ENCODE results near the gene MYO15A. TPM values are rescaled to one million over a fixed set of nuclear protein-coding genes. Genes with fewer than 3 reads are reported as not detected.

MYO15A gene
- total and polyA plus RNA-seq, 7 donors = 0.10 to 0.76 (median 0.28) TPM

DNA sequence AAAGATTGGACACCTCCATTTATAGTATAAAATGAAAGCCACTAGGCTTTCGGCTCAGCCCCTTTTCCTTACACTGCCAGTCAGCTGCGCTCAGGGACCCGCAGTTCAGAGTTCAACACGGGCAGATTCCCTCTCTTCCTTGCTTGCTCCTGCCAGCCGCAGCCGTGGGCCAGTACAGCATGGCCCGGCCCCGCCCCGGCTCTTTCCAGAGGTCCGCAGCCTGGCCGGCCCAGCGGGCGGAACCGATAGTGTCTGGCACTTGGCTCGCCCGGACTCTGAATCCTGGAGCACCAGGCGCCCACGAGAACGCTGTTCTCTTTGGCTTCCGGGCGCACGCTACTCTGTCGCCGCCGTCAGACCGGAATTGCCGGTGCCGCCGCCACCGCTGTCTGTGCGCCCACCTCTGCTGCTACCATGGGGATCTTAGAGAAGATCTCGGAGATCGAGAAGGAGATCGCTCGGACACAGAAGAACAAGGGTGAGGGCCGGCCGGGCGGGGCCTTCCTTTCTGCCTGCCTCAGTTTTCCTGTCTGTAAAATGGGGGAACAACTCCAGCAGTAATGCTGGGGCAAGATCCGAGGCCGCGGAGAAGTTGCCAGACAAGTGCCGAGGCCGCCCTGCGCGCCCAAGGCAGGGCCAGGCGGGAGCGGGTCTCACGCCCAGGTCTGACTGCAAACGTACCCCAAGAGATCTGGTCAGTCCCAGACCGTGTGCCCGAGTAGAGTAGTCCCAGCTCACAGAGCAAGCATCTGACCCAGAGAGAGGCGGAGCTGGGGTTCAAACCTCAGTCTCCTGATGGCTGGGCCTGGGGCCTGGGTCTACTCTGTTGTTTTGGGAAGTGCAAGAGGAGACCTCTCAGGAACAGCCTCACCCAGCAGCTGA lies 20.7 kb upstream of the MYO15A start, which contains the start of gene DRG2:
Gene DRG2, plus strand, starts transcription at position 339 of the 882 bp plus-strand sequence. Its CDS starts 76 bp downstream, at position 415.
- peaks cover 0 to 14% of the 10 kb centered on the region in 2 donors for H3K36me3 ChIP-seq (ENCODE audit: insufficient read depth in 1 of 2, low read depth in 1 of 2)
- H3K4me3 ChIP-seq = peak within 1 kb of the TSS; percentile 82
- peak within 1 kb of the TSS; percentile 84 for H3K27ac ChIP-seq
- intact Hi-C loops (cut with DNase I) = no loop called here
- TF ChIP-seq, protein P1, sequence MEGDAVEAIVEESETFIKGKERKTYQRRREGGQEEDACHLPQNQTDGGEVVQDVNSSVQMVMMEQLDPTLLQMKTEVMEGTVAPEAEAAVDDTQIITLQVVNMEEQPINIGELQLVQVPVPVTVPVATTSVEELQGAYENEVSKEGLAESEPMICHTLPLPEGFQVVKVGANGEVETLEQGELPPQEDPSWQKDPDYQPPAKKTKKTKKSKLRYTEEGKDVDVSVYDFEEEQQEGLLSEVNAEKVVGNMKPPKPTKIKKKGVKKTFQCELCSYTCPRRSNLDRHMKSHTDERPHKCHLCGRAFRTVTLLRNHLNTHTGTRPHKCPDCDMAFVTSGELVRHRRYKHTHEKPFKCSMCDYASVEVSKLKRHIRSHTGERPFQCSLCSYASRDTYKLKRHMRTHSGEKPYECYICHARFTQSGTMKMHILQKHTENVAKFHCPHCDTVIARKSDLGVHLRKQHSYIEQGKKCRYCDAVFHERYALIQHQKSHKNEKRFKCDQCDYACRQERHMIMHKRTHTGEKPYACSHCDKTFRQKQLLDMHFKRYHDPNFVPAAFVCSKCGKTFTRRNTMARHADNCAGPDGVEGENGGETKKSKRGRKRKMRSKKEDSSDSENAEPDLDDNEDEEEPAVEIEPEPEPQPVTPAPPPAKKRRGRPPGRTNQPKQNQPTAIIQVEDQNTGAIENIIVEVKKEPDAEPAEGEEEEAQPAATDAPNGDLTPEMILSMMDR (IDR thresholded peaks at IDR 0.05) = no peak
- peaks cover 8% of the 10 kb centered on the region for H3K4me1 ChIP-seq
- DNase-seq (peak; percentile 94 to 96), ATAC-seq (peak; percentile 96 to 99 (median 96))
- no peaks in the 10 kb centered on the region for H3K9me3 ChIP-seq
- no peaks in the 10 kb centered on the region for H3K27me3 ChIP-seq (ENCODE audit: insufficient read depth in 3 of 3, low read length in 2 of 3)
- WGBS, 3 donors = 1% methylated on average over 52 of the region's 52 CpGs

DNA sequence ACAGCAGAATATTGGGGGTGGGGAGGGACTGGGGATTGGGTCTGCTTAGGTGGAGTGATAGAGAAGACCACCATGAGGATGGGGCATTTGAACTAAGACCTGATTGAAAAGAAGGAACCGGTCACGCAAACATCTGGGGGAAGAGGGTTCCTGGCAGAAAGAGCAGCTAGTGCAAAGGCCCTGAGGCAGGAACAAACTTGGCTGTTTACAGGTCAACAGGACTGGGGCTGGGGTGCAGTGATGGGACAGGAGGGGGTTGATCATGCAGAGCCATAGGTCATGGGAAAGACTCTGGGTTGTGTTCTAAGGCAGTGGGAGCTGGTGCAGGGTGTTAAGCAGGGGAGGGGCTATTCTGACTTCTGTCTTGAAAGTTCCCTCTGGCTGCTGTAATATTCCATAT lies 18.9 kb upstream of the MYO15A start:
- Histone ChIP-seq H3K27ac (no peak overlapping the region), H3K27me3 (ENCODE audit: insufficient read depth in 3 of 3, low read length in 2 of 3) (no peaks in the 10 kb centered on the region), H3K4me1 (peaks cover 11% of the 10 kb centered on the region), H3K36me3 (ENCODE audit: insufficient read depth in 1 of 2, low read depth in 1 of 2) (peaks cover 0 to 27% of the 10 kb centered on the region in 2 donors), H3K9me3 (no peaks in the 10 kb centered on the region), H3K4me3 (no peak overlapping the region)
- intact Hi-C loops (cut with DNase I) = no loop called here
- TF ChIP-seq, protein P1 (IDR thresholded peaks at IDR 0.05) = no peak
- peak in 1 of 2 donors; percentile 12 for DNase-seq
- WGBS, 3 donors = 97 to 100% (median 100%) methylated on average over 2 of the region's 2 CpGs
- no peak for ATAC-seq

DNA sequence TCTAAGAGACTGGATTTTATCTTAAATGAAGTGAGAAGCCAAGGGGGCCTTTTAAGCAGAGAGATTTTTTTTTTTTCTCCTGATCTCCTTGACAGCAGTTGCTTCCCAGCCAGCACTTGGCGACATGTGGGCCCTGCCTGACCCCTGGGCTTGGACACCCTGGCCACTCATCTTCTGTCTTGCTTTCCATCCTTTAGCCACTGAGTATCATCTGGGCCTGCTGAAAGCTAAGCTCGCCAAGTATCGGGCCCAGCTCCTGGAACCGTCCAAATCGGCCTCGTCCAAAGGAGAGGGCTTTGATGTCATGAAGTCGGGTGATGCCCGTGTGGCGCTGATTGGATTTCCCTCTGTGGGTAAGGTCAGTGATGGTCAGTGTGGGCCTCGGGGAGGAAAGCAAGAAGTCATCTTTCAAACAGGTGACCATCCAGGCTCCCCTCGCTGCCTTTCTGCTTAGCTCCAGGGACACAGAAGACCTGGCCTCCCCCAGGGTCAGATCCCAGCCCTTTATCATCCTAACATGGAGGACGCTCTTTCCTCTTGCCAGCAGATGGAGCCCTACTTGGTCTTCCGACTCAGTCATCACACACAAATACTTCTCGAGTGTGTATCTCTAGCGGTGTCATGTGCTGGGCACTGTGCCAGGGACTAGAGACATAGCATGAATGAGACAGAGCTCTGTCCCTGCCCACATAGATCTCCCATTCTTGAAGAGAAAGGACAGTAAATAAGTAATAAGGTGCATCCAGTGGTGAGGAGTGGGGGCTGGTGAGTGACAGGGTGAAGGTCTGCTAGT lies 14.7 kb upstream of the MYO15A start:
- Histone ChIP-seq H3K27ac (peak overlapping the region; percentile 68), H3K36me3 (ENCODE audit: insufficient read depth in 1 of 2, low read depth in 1 of 2) (peaks cover 0 to 67% of the 10 kb centered on the region in 2 donors), H3K9me3 (no peaks in the 10 kb centered on the region), H3K27me3 (ENCODE audit: insufficient read depth in 3 of 3, low read length in 2 of 3) (no peaks in the 10 kb centered on the region), H3K4me3 (no peak overlapping the region), H3K4me1 (peaks cover 7% of the 10 kb centered on the region)
- intact Hi-C loops (cut with DNase I) = no loop called here
- TF ChIP-seq, protein P1 (IDR thresholded peaks at IDR 0.05) = peak; percentile 42
- ATAC-seq = peak; percentile 76 to 93 (median 88)
- 72% methylated on average over 15 of the region's 15 CpGs for WGBS, 3 donors
- peak; percentile 63 to 92 for DNase-seq

DNA sequence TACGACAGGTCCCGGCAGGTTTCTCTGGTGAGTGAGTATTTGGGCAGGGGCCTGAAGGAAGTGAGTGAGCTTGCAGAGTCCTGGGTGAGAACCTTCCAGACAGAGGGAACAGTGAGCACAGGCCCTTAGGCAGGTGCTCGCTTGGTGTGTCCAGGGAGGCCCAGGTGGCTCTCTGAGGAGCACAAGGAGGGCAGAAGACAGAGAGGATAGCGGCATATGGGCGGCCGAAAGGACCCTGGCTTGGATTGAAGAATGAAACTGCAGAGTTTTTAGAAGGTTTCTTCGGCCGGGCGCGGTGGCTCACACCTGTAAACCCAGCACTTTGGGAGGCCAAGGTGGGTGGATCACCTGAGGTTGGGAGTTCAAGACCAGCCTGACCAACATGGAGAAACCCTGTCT lies 14.1 kb upstream of the MYO15A start:
- peaks cover 1 to 73% of the 10 kb centered on the region in 2 donors for H3K36me3 ChIP-seq (ENCODE audit: insufficient read depth in 1 of 2, low read depth in 1 of 2)
- peak overlapping the region; percentile 68 for H3K27ac ChIP-seq
- 94 to 99% (median 98%) methylated on average over 10 of the region's 10 CpGs for WGBS, 3 donors
- no peaks in the 10 kb centered on the region for H3K27me3 ChIP-seq (ENCODE audit: insufficient read depth in 3 of 3, low read length in 2 of 3)
- DNase-seq (no peak), ATAC-seq (peak in 2 of 4 donors; percentile 6 to 37)
- peaks cover 4% of the 10 kb centered on the region for H3K4me1 ChIP-seq
- no peak overlapping the region for H3K4me3 ChIP-seq
- intact Hi-C loops (cut with DNase I) = no loop called here
- TF ChIP-seq, protein P1 (IDR thresholded peaks at IDR 0.05) = no peak
- H3K9me3 ChIP-seq = no peaks in the 10 kb centered on the region

Data from psoas muscle (tissue), 8 donors.